Measurements from ENCODE around the gene GPX4.
A peak's percentile ranks its signal among the peaks of the same experiment; 100 is the strongest.
"Not testable (repeated sequence)": the region's sequence is repeated elsewhere in the genome, so short reads cannot be mapped to it uniquely, and the experiment has no call there.

Gene GPX4

DNA sequence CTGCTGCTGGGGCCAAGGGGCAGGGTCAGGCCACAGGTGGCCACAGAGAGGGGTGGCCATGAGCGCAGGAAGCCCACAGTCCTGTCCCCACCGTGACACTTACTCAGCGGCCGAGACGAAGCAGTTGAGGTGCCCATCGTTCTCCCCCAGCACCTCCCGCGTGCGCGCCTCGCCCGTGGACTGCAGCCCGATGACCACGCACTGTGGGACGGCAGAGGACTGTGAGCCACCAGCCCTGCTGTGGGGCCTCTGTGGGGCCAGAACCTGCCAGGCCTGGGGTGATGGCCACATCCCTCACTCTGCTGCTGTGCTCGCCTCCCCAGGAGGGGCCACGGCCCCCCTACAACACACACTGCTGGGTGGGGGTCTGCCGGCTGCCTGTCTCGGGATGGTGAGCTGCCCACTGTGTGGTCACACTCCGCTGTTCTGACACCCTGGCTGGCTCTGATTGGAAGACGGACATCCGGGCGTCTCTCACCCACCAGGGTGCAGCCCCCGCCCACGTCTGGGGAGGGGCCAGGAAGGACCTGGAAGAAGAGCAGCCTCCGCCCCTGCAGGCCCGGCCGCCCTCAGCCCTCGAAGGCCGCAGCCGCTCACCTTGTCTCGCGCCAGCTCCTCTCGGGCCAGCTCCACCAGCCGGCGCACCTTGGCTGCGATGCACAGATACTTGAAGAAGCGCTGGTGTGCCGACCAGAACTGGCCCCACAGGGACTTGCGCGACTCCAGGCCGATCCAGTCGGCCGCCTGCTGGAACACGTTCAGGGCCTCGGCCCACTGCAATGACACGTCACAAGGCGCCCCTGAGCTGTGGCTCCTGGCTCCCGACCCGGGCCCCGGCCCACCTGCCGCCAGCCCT, 13.2 kb downstream of the GPX4 start:
- no peak for DNase-seq

DNA sequence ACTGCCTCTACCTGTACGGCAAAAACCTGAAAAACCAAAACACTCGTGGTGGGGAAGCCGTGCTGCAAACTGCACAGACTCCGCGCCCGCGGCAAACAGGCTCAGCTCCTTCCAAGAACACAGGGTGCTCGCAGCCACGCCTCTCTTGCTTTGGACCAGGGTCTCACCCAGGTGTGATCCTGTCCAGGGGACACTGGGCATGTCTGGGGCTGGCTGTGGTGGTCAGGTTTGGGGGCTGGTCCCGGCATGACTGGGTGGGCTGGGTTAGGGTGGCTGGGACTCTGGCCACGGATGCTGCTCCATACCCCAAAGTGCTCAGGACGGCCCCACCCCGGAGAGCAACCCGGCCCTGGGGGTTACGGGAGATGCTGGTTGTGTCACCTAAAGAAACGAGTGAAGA, 13.9 kb downstream of the GPX4 start:
- DNase-seq, result no peak

DNA sequence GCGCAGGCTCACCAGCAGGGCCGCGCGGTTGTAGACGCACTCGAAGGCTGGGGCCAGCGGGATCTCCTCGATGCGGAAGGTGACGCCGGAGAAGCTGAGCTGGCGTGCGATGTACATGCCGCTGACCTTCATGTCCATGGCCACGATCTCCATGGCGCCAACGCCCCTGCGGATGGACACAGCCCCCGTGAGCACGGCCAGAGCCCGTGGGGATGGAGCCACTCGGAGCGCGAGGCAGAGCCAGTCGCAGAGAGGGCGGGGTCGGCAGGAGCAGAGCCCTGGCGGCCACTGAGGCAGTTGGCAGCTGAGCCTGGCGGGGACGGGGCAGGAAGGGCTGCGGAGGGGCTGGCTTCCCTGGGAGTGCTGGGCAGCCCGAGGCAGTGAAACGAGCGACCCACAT, 15.2 kb downstream of the GPX4 start:
- DNase-seq, result no peak

DNA sequence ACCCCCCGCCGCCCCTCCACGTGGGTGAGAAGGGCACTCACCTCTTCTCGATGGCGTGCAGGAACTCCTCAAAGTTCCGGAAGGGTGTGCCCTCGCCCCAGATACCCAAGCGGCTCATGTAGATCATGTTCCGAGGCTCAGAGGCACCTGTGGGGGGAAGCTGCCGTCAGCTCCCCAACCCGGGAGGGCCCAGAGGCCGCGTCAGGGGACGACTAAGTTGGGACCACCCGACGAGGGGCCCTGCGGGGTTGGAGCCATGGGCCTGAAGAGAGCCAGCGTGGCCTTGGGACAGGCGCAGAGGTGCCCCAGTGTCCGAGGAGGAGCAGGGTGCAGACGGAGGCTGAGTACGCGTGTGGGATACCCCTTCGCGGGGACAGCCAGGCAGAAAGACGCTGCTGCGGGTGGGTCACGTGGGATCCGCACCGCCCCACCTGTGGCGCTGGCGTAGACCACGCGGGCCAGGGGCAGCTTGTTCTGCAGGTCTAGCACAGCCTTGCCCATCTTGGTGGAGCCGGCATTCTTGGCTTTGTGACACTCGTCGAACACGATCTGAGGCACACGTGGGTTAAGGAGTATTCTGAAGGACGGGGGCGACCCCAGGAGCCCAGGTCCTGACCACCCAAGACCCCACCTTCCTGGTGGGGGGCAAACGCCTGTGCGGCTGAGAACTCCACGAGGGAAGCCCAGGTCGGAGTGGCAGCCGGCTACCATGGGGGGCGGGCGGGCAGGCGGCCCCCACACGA, 15.9 kb downstream of the GPX4 start:
- no peak for DNase-seq

DNA sequence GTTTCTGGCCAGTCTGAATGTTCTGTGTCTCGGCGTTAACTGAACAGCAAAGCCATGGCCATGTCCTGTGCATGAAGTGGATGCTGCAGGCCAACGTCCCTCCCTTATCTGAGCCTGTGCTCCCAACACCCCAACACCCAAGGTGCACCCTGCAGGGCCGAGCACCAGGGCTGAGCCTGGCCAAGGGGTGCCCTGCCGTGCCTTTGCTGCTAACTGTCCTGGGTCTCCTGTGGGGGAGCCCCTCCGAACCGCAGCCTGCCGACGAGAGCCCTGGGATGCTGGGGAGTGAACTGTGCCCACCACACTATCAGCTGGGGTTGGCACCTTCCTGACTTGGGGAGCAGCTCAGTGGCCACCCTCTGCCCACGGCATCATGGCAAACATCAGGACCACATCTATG, 17.6 kb downstream of the GPX4 start:
- DNase-seq, result no peak

DNA sequence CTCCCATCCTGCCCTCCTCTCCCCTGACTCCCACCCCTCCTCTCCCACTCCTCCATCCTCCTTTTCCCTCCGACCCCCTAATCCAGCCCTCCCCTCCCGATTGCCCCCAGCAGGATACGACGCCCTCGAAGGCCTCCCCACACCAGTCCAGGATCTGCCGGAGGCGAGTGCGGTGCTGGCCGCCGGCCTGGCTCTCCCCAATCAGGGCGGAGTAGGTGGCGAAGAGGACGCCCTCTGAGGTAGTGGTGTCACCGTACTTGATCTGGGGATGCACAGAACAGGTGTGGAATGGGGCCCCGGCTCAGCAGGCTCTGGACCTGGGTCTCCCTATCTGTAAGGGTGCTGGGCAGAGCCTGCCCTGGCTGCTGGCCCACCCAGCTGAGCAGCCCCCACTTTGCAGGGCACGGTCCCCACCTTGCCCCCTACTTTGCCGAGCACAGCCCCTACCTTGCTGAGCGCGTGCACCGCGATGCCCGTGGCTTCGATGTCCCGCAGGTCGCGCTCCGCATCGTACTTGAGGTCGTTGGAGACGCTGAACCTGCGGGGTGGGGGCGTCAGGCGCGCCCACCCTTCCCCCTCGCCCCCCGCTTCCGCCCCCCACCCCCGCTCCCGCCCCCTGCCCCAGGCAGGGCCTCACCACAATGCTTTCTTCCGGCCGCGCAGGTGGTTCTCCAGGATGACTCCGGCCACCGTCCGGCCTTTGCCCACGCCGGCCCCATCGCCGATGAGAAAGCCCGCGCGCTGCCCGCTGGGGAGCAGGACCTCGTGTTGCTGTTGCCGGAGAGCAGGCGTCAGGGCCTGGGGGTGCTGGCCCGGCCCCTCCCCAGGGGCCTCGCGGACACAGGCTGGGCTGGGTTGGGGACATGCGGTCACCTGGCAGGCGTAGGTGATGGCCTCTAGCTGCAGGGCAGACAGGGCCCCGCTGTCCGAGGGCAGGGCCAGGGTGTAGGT, 18.5 kb downstream of the GPX4 start:
- no peak for DNase-seq

DNA sequence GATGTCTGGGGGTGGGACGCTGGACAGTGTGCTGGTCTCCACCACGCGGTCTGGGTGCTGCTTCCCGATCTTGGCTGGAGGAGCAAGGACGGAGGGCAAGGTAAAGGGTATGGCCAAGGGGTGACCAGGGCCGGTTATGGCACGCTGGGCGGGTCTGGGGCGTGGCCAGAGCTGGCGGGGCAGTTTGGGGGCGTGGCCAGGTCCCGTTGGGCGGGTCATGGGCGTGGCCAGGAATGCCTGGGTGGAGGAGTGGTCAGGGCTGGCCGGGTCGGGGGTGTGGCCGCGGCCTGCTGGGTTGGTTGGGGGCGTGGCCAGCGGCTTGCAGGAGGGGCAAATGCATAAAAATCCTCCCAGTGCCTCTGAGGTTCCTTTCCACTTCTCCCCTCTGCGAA, 19.2 kb downstream of the GPX4 start:
- DNase-seq, result peak; percentile 31

DNA sequence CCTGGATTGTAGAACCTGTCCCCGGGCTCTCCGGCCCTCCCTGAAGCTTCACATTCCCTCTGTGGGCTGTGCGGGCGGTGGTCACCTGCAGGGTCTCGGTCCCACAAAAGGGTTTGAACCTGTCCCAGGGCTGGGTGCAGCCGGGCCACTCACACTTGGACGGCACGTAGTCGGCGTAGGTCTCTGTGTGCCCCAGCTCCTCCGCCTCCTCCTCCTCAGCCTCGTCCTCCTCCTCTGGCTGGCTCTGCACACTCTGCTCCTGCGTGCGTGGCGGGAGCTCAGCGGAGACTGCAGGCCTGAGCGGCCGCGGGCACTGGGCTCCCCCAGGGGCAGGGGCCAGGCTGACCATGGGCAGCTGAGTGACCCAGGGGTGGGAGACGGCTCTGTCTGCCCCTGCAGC, 19.6 kb downstream of the GPX4 start:
- DNase-seq, result no peak

DNA sequence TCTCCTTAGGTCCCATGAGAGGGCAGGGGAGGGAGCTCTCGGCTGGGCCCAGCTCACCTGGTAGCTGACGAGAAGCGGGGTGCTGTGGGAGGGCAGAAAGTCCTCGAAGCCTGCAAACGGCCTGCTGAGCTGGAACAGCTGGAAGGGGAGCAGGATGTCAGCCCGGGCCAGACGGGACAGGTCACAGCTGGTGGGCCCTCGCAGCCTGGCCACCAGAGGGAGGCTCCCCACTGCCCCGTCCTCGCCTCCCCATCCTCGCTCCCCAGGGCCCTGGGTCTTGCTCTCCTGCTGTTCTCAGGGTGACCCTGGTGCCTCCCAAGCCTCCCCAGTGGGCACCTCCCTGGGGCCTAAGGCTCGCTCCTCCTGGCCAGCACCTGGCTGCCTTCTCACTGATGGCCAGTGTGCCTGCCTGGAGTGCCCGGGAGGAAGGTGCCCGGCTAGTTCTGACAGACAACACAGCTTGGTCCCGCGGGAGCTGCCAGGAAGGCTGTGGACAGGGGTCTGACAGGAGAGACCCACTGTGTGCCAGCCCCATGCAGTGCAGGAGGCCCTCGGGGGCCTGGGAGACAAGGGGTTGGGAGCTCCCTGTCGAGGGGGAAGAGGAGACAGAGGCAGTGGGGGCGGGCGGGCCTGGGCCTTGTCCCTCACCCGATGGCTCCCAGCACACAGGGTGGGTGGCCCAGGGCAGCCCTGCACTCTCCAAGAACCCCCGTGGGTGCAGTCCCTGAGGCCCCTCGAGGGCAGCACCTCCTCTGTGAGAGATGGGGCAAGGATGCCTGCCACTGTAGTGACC, 20.3 kb downstream of the GPX4 start:
- no peak for DNase-seq

DNA sequence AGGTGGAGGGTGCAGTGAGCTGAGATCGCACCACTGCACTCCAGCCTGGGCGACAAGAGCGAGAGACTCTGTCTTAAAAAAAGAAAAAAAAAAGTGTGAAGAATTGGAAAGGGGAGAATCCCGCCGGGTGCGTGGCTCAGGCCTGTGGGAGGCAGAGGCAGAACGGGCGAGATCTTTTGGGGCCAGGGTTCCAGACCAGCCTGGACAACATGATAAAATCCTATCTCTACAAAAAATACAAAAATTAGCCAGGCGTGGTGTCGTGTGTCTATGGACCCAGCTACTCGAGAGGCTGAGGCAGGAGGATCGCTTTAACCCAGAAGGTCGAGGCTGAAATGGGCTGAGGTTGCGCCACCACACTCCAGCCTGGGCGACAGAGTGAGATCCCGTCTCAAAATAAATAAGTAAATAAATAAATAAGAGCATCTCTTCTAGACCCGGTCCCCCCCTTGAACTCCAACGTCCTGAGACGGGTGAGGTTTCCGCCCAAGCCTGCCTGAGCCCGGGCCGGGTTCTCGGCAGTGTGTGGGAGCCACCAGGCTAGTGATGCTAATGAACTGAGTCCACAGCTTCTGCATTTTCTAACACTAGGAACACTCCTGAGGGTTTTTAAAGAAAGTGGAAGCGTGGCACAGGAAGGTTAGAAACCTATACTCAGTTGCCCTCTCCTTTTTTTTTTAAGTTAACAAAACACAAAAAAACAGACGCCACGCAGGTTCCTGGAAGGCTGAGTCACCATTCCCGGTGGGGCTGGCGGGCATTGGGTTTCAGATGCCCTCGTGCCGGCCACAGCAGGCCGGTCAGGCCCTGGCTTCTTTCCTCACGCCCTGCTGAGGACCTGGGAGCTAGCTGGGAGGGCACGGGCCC, 22.0 kb downstream of the GPX4 start:
- no peak for DNase-seq

DNA sequence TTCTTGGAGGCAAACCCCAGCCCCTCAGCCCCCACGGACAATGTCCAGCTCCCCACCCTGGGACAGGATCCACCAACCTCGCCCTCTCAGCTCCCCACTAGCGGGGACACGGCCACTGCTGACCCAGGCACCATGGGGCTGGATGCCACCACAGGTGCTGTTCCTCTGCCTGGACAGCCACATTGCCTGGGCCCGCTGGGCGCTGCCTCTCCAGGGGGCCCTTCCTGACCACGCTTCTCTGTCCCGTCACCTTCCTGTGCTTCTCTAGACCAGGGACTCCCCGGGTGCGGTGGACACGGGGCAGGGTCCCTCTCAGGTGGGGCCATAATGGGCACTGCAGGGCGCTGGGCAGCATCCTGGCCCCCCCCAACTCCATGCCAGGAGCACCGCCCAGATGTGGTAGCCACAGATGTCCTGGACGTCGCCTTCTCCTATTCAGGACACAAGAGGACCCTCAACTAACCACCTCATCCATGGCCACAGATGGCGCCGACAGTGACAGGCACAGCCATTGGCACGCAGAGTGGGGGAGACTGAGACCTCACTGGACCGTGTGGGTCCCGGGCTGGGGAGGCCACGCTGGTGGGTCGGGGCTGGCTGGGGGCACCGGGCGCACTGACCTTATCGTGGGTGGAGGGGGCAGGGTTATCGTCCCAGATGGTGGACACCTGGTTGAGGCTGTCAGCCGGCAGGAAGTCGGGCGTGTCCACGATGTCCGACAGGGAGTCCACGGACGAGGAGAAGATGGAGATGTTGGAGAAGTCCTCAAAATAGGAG, 23.4 kb downstream of the GPX4 start:
- no peak for DNase-seq

DNA sequence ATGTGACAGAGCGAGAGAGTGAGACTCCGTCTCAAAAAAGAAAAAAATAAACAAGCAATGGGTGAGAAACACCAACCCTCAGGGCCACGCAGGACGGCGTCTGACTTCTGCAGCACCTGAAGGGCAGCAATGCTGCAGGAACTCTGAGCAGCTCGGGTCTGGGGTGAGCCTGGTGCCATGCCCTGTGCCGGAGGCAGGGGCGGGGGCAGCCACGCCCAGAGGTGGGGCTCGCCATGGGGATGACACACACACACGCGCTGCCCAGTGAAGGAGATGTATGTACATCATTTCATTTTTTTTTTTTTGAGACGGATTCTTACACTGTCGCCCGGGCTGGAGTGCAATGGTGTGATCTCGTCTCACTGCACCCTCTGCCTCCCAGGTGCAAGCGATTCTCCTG, 24.3 kb downstream of the GPX4 start:
- no peak for DNase-seq

DNA sequence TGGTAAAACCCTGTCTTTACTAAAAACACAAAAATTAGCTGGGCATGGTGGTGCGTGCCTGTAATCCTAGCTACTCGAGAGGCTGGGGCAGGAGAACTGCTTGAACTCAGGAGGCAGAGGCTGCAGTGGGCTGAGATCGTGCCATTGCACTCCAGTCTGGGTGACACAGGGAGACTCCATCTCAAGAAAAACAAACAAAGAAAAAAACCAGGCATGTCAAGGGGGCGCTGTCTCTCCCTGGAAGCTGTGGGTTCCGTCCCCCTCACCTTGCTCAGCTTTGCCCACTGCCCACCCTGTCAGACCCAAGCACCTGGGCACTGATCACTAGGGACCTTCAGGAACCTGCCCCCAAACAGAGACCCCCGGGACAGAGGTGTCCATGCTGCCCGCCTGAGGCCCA, 25.3 kb downstream of the GPX4 start:
- not testable (repeated sequence) for DNase-seq

DNA sequence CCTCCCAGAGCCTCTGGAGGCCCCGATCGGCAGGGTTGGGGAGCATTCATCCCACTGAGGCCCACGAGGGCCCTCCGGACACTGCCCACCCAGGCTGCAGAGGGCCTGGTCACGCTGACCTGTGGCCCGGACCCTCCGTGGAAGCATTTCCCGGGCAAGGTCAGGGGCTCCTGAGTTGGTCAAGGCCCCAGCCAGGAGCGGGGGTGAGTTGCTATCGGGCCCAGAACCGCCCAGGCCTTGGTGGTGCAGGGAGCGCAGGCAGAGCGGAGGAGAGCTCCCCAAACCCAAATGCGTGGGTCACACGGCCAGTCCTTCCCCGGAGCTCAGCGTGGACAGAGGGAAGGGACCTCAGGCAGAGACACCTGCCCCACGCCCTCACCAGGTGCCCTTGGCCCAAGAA, 25.7 kb downstream of the GPX4 start:
- DNase-seq, result no peak

DNA sequence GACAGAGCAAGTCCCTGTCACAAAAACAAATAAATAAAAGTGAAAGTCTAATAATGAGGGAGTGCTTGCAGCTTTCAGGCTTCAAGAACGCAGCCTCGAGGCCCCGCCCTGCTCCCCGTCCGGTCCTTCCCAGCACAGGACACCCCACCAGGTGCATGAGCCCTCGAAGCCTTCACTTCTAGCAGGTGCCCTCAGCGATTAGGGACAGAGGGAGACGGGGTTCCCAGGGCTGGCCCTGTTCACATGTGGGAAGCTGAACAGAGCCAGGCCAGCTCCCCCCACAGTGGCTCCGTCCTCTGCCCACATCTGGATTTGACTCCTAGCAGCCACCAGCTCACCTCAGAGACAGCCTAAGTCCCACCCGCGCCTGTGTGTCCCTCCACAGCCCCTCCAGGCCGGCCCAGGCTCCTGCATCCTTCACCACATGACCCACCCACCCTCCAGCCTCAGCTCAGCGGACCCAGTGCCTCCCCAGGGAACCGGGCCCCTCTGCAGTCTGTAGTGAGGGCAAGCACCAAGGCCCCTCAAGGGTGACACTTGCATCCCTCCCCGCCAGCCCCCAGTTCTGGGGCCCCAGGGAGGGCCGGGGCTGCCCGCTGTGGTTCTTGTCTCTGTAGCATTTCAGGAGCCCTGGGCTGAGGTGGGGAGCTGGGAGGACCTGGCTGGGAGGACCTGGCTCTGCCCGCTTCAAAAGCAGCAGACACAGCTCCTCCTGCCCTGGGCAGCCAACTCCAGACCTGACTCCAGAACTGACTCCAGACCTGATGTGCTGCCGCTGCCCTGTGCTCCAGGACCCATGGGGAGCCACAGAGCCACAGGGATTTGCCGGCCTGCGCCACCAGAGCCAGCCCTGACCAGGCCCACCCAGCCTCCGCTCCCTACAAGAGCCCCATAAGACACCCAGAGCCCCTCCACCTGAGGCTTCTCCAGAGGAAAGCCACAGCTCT, 27.2 kb downstream of the GPX4 start:
- no peak for DNase-seq

DNA sequence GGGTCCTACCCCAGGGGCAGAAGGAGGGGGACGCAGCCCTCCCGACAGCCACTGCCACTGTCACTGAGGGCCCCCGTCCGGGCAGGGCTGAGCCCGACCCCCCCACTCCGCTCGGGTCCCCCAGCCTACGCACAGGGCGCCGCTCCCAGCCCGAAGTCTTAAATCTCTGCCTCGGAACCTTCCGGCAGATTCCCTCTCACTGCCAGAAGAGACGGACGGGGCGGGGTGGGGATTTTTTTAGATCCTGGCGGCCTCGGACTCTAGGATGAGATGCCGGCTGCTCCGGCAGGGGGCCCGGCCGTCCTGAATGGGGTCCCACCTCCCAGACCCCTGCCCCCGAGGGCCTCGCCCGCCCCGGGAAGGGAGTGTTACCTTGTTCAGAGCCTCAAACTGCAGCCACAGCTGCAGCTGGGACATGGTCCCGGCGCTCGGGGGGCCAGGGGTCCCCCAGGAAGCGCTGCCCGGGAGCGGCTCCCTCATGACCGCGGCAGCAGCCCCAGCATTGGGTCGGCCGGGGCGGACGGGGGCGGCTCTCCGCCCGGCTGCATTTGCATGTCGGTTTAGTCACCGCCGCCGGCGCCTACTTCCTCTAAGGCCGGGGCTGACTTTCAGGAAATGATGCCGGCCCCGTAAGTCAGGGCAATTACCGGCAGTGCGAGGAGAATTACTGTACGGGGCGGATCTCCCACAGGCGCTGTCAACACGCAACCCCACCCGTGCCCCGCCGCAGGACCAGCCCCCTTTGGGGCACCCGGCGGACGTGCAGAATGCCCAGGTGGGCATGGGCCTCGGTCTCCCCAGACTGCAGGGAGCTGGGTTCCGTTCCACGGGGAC, 28.1 kb downstream of the GPX4 start:
- DNase-seq, result peak; percentile 72

DNA sequence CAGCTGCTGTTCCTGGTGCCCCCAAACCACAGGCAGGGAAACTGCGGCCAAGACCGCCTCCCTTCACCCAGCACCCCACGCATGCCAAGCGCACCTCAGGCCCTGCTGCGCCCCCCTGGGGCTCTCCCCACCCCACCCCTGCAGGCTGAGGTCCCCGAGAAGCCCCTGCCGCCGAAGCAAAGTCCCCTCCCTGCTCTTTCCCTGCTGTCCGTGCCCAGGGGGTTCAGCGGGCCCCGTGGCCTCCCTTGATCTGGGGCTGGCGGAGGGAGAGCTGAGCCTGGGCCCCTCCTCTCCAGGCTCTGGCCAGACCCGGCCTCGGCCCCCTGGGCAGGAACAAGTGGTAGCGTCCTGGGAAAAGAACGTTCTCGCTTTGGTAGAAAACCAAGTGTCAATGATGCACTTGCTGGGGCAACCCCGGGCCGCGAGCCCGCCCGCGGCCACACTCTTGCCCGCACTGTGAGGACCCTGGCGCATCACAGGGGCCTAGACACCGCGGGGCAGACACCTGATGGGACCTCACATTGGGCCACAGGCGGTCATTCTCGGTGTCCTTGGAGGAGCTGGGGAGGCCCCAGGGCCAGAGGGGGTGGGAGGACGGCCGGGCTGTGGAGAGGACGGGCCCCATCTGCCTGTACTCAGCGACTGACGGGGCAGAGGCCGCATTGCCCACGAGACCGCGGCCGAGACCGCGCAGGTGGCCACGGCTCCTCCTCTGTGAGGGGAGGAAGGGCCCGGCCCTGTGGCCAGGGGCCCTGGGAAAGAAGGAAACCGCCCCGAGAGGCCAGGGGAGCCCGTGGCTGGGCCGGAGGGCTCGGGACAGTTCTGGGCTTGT, 29.0 kb downstream of the GPX4 start:
- no peak for DNase-seq

Data from eye (tissue), 1 donor.